A549 treated with CORT108297 at 1 μM for 4 hours (cell line): ENCODE data around the gene FNIP2. TPM values are rescaled to one million over a fixed set of nuclear protein-coding genes. Genes with fewer than 3 reads are reported as not detected.

Experiments used
- total RNA-seq: library from RNA; stranded (reverse); fragments of 200-300 nt; extraction: Qiagen RNA extraction; gene quantifications from 5 replicates; pipeline ENCODE4 v1.2.3, GENCODE V29; 2022

Gene FNIP2
- 3.6 to 5.6 TPM (median 4.2 TPM) in 5 replicates for total RNA-seq

GRCh38 chr4:158768555-158769174 lies at the start of gene FNIP2:
Gene FNIP2 (plus strand): TSS chr4:158769026. CDS start chr4:158769213, 187 bp downstream.

GRCh38 chr4:158722917-158723793 lies 45.7 kb upstream of the FNIP2 start, which contains the start of gene PPID:
Gene PPID (minus strand): TSS chr4:158723396. CDS start chr4:158723288, 108 bp downstream.

Other genes starting within 250 kb of the FNIP2 start
- not detected in 5 replicates for gene RXFP1, start 247.1 kb upstream of the FNIP2 start, total RNA-seq
- 6.5 to 9.3 TPM (median 8.3 TPM) in 5 replicates for gene C4orf46, start 97.1 kb upstream of the FNIP2 start, total RNA-seq
- 4.9 to 5.2 TPM (median 5.0 TPM) in 5 replicates for gene ETFDH, start 96.7 kb upstream of the FNIP2 start, total RNA-seq
- gene PPID, start 45.6 kb upstream of the FNIP2 start, total RNA-seq = 34.8 to 43.3 TPM (median 37.4 TPM) in 5 replicates